T-helper 1 cell (primary cell): ENCODE results near the gene CBR4.
"Not testable (repeated sequence)": the region's sequence is repeated elsewhere in the genome, so short reads cannot be mapped to it uniquely, and the experiment has no call there.

Experiments
- DNase-seq, 5 donors: peaks; one replicate each; pipeline ENCODE4 v3.0.0-alpha.2; 2012 to 2020
- total RNA-seq, 4 donors: gene quantifications; one replicate each; lab custom pipeline; 2026; lab: John Stamatoyannopoulos, UW

The CBR4 gene
- 8.3 to 21.7 (median 11.2) reads per million in 4 donors for total RNA-seq

DNA sequence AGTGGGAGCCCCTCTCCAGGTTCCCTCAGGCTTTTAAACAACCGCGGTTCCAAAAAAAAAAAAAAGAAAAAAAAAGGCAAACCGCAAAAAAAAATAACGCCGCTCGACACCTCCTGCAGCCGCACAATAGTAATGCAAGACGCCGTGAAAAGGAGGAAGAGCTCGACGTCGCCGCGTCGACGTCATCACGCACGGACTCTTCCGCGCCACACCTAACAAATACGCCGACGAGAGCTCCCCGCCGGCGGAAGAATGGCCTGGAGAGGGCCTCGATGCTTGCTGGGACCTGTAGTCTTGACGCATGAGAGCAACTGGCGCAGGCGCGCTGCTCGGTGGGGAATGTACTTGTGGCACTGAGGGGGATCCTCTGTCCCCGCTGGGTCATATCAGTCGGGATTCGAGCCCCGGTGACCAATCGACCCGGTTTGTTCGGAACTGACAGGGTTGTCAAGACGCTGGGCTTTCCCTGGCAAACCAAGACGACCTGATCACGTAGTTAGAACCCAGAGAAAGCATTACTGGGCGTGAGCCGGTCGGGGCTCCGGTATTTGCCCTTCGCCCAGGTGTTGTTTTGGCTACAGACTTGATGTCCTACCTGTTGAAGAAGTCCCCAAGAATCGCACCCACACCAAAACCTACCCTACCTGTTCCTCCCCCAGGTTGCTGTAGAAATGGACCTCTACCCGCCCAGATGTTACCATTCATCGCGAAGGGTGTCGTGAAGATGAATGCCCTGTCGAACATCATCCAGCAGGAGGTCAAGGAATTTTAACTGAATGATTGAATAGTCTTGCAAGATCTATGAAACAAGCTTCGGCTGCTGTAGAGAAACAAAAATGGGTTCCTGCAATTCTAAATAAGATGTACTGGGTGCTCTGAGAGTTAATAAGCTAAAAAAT lies at the start of gene CBR4:
CBR4 (minus strand) TSS at position 131 of the 899 bp plus-strand sequence. CDS start 166 bp downstream, outside the sequence.
- peak; percentile 93 to 99 (median 95) for DNase-seq

DNA sequence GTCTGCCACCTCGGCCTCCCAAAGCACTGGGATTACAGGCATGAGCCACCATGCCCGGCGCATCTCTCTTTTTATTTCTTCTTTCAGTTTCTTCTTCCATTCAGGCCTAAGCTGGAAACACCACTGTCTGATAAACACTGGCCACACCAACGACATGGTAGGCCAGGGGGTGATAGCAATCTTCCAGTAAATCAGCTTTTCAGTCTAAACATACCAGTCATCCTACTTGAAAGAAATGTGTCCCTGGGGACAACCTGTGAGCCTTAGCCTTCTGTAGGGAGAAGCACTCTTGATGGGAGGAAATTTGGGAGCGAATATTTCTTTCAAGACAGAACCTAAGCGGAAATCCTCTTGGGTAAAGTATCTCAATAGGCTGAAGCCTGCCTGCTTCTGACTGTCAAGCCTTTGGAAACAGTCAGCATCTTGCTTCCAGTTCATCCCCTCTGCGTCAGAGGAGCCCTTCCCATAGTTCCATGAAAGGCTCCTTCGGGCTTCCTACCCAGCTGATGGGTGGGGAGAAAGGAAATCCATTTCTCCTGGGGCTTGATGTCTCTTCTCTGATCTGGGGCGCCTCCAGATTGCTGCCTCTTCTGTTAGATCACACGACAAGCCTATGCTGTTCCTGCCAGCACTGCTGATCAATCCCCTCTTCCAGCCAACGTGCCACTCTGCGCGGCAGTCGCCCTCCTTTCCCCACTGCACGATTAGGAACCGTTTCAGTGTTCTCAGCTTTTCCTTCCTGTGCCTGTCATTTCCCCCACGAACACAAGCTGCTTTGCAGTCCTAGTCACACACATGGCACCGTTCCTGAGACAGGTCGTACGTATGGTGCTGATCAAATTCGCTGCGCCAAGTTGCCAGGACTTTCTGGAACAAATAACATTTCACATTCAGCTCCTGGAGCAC lies 49.5 kb upstream of the CBR4 start:
- DNase-seq, result no peak

DNA sequence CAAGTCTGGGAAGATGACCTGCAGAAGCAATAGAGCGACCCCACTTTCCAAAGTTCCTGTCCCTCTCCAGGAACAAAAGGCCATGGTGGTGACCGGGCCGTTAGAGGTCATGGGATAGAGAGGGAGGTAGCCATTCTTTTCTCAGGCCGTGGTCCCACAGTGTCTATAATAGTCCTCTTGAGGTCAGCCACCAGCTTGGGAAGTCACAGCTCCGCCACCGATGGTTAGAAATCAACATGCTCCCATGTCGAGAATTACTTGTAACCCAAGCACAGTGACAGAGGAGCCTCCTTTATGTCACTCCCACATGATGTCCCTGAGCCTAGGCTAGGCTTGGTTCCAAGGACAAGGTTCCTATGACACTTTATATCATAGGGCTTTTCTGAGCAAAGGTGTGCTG lies 48.3 kb upstream of the CBR4 start:
- no peak for DNase-seq

DNA sequence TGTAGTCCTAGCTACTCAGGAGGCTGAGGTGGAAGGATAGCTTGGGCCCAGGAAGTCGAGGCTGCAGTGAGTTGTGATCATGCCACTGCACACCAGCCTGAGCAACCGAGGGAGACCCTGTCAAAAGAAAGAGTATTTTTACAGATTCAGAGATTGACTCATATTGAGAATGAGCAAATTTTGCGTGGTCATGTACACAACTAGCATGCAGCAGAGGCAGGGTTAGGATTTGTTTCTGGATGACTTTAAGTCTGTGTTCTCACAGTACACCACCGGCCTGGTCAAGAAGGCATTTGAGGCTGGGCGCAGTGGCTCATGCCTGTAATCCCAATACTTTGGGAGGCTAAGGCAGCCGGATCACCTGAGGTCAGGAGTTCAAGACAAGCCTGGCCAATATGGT lies 44.8 kb upstream of the CBR4 start:
- no peak for DNase-seq

DNA sequence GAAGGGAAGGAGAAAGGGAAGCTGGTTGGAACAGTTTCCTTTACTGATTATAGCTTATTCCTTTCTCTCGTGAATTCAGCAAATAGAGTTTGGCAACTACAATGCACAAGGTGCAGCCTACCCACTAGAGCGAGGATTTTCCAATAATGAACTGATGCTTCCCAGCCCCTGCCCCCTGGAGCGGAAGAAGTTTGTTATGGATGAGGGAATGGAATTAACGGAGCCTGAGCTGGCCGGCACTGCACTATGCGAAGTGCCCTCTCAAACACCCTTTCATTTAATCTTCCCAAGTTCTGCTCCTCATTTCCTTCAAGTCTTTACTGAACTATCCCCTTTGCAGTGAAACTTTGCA lies 42.5 kb upstream of the CBR4 start:
- no peak for DNase-seq

DNA sequence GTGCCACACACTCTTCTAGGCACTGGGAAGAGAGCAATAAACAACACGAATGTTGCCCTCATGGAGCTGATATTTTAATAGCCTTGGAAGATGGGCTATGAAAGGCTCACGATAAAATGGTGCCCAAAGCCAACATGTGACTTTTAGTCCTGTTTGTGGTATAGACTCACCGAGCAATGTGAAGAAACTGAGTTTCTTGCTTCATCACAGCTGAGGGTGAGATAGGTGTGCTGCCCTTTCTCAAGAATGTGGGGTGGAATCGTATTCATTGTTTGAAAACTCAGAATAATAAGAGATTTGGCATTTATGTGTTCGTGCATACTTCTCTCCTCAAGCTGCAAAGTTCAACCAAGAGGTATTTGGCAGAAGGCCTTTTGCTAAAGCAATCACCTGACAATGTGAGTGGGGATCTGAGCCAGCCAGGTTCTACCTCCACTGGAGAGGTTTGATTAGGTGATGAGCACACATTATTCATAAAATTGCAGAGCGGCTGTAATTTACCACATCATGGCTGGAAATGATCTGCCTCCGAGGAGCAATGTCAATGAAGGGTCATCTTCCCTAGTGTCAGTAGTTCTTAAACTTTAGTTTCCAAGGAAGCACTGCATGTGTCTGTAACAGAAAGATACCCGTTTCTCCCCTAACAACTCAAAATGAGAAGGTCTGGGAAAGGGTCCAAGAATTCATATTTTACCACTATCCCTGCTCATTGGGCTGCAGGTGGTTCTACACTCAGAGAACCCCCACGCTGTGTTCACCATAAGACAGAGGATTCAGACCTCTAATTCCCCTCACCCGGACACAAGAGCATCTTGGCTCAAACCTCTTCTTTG lies 41.9 kb upstream of the CBR4 start:
- no peak for DNase-seq

DNA sequence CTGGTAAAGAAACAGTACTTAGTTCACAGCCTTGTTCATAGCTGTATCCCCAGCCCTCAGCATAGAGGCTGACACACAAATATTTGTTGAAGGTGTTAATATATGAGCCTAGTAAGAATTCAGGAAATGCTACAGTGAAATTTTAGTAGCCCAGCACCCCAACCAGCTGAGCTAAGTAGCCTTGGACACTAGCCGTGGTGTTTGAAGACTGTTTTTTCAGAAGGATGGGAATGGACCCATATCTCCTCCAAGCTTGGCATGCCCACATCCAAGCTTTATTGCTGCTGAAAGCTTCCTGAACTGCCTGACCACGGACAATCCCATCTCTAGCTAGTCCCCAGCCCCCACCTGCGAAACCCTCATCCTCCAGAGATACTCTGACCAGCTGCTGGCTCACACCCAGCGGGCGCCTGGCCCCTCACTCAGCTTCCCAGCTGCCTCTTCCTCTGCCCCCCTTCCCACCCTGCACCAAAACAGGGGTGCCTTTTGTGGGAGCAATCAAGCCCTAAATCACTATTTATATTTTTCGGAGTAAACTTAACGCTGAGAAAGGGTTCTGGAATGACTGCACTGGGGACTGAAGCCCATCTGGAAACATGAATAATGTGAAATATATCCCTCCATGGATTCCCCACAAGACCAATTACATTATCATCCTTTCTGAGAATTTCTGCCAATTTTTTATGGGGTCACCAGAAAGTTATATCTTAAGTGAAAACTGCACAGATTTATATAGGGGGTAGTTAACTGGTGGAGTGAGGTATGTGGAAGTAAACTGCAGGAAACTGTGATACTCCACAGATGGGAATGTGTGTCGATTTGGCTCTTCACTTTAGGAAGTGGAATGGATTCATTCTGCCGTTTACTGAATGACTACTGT lies 41.1 kb upstream of the CBR4 start:
- DNase-seq, result no peak

DNA sequence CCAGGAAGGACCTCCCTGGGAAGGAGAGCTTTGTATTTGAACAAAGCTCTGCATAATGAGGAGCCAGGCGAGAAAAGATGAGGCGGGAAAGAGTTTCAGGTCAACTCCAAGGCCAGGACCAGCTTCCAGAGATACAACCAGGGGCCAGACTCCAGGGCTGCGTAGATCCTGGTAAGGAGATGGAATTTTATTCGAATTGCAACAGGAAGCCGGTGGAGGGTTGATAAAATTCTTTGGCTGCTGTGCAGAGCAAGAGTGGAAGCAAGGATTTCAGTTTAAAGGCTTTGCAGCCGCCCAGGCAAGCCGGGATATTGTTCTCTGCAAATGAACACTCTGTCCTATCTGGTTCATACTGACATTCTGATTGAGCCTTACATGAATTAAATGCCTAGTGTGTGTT lies 40.2 kb upstream of the CBR4 start:
- DNase-seq, result no peak

DNA sequence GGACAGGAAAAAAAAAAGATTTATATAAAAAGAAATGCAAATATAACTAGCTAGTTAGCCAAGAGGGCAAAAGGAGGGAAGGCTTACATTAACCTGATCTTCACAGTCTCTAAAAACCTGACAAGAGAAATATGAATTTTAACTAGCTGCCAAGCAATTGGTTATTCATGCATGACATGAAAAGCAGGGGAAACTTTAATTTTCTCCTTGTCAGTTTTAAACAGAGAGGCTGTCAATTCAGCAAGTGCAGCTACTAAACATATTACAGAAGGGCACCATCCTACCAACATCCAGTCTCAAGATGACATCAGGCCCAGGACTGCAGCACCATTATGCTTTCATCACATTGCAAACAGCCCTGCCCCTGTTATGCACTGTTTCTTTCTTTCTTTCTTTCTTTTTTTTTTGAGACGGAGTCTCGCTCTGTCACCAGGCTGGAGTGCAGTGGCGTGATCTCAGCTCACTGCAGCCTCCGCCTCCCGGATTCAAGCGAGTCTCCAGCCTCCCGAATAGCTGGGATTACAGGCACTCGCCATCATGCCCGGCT lies 38.9 kb upstream of the CBR4 start:
- DNase-seq, result no peak

DNA sequence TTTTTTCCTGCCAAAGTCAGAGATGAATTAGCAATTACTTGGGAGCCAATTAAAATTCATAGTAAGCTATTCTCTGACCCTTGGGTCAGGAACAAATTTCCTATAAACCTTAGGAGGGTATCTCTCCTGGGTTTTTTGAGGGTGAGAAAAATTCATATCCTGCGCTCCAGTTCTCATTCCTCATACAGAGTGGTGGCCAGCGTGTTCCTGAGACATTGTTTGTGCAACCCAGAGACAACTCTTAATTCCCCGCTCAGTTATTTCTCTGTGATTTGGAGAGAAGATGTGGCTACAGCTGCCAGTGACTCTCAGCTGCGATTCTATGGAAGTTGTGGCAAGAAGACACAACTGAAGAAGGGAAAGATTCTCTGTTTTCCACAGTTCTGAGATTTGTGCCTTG lies 37.9 kb upstream of the CBR4 start:
- DNase-seq, result no peak

DNA sequence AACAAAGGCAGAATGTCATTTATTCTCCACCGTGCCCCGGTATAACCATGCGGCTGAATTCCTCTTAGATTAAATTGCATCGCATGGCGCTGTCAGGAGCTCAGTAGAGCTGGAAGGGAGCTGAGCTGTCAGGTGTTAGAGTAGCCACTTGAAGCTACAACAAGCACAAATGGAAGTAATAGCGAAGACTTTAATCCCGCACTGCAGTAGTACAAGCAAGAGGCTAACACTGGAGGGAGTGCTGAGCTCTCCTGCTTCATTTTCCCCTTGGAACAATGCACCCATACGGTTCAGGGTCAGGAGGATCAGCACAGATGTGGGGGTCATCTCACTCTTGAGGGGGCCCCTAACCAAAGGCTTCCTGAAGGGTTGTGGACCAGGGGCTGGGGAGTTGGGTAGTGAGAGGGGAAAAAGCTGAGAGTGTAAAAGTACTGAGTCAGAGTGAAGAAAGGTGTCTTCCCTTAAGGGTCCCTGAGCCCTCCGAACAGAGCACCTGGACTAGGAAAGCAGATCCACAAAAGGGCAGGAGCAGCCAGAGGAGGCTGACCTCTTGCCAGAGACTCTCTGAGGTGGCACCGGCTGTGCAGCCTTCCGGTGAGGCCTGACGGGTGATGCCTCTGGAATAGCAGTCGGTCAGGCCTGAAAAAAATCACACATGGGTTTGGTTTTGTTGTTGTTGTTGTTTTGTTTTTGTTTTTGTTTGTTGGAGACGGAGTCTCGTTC lies 36.0 kb upstream of the CBR4 start:
- DNase-seq, result no peak

DNA sequence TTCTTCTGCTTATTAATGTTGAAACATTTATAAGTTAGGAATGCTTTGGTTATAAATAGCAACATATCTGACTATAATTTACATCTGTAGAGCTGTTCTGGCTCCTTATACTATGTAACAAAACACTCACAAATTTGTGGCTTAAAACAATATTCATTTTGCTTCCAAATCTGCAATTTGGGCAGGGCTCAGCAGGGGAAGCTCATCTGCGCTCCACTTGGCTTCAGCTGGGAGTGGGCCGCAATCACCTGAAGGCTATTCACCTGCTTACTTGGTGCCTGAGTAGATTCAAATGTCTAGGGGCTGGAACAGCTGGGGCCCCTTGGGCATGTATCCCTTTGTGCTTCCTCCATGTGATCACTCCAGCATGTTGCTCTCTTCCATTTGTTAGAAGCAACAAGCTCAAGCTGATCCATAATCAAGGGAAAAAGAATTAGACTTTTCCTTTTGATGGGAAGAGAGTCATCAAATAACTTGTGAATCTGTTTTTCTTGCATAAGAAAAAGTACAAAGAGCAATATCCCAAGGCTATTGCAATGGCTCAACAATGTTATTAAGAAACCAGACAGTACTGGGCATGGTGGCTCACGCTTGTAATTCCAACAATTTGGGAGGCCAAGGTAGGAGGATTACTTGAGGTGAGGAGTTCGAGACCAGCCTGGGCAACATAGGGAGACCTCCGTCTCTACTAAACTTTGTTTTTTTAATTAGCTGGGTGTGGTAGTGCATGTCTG lies 34.8 kb upstream of the CBR4 start:
- DNase-seq, result no peak

DNA sequence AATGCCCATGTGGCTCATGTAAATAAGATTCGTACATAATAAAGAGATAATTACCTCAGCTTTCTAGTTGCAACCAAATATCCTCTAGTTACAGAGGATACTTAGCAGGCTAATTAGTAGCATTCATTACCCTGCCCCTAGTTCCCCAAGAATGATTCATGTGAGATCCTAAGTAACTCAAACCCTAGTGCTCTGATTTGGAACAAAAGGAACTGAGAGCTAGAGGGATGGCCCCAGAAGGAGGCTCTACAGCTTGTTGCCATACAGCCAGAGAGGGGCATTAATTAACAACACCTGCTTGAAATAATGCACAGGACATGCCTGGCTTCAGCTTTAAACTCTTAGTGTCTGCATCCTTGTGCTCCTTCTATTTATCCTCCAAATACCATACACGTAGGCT lies 32.6 kb upstream of the CBR4 start:
- DNase-seq, result no peak

DNA sequence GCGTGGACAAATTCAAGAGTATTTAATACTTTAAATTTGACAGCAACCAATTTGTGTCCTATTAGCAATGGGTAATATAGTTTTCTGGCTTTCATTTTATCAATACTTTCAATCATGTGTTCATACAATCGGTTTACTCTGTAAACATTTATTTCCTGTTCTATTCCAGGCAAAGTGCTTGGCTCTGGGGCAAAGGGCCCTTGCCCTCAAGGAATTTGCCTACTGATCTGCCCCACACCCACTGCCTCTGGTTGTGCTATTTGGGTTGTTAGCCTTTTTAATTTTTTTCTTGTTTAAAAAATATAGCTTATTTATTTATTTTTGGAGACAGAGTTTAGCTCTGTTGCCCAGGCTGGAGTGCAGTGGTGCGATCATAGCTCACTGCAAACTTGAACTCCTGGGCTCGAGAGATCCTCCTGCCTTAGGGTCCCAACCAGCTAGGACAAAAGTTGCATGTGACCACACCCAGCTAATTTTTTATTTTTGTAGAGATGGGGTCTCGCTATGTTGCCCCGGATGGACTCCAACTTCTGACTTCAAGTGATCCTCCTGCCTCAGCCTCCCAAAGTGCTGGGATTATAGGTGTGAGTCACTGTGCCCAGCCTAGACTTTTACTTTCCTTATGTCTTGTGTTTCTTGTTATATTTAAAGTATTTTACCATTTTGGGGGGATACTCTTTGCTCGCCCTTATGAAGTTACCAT lies 30.7 kb upstream of the CBR4 start:
- DNase-seq, result no peak

DNA sequence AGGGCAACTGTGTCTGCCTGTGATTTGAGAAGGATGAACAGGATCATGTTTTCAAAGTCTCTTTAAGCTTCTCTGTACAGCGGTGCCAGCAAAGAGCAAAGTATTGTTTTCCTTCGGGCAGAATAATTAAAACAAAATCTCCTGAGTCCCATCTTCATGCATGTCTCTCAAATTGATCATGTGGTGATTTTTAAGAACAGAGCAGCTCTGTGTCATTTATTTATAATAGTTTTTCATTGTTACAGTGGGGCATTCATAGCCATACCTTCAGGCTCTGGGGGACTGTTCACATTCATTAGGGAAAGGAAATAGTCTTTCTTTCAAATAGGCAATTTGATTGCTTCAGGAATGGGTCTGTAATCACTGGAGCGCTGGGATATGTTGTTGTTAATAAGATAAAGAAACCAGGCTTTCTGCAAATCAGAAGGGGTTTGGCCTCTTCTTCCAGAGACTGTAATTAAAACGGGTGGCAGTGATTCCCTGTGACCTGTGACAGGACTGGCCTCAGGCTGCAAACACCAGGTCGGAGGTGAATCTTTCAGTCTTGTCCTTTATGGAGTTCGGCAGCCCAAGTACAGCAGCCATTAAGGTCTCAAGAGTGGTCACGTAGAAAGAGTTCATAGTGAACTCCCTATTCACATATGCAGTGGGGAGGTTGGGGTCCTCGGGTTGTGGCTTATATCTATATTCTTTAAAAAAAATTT lies 29.3 kb upstream of the CBR4 start:
- no peak for DNase-seq

DNA sequence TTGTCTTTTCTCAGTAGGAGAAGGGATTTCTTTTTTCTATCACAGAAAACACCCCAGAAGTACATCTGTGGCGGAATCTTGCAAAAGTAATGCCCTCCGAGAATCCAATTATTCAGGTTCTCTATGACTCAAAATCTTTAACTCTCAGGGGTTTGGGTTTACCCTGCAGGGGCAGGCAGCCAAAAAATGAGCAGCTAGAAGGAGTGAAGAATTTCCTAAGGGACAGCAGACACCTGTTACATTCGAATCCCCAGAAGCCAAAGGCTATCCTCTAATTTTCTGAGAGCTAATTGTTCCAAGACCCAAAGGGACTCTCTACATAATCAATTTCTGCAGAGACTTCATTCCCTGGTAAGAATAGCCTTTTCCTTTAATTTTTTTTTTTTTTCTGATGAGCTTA lies 27.5 kb upstream of the CBR4 start:
- no peak for DNase-seq

DNA sequence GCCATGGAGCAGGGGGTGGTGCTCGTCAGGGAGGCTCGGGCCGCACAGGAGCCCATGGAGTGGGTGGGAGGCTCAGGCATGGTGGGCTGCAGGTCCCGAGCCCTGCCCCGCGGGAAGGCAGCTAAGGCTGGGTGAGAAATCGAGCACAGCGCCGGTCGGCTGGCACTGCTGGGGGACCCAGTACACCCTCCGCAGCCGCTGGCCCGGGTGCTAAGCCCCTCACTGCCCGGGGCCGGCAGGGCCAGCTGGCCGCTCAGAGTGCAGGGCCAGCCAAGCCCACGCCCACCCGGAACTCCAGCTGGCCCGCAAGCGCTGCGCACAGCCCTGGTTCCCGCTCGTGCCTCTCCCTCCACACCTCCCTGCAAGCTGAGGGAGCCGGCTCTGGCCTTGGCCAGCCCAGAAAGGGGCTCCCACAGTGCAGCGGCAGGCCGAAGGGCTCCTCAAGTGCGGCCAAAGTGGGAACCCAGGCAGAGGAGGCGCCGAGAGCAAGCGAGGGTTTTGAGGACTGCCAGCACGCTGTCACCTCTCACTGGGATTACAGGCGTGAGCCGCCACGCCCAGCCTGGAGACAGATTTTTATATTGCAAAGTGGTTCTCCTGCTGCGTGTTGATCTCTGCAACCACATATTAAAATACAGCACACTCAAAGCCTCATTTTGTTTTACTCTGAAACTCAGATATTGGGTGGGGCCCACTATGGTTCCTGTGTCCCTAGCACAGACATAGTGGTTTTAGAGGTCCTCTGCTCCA lies 26.0 kb upstream of the CBR4 start:
- DNase-seq, result not testable (repeated sequence)

DNA sequence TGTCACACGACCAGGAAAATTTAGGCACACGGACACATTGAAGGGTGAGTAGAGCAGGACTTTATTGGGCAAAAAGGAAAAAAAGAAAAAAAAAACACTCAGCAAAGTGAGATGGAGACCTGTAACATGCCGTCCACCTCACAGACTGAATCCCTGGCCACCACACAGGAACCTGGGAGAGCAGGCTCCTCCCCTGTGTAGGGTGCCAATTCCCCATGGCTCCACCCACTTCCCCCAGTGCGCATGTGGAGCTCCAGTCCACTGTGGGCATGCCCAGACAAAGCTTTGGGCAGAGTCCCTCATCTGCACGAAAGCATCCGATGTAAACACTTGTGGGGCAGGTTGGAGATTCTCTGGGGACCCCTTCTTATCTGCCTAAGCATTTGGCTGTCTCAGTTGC lies 23.6 kb upstream of the CBR4 start:
- DNase-seq, result no peak
